ENCODE measurements around the gene USP15.

The USP15 gene

DNA sequence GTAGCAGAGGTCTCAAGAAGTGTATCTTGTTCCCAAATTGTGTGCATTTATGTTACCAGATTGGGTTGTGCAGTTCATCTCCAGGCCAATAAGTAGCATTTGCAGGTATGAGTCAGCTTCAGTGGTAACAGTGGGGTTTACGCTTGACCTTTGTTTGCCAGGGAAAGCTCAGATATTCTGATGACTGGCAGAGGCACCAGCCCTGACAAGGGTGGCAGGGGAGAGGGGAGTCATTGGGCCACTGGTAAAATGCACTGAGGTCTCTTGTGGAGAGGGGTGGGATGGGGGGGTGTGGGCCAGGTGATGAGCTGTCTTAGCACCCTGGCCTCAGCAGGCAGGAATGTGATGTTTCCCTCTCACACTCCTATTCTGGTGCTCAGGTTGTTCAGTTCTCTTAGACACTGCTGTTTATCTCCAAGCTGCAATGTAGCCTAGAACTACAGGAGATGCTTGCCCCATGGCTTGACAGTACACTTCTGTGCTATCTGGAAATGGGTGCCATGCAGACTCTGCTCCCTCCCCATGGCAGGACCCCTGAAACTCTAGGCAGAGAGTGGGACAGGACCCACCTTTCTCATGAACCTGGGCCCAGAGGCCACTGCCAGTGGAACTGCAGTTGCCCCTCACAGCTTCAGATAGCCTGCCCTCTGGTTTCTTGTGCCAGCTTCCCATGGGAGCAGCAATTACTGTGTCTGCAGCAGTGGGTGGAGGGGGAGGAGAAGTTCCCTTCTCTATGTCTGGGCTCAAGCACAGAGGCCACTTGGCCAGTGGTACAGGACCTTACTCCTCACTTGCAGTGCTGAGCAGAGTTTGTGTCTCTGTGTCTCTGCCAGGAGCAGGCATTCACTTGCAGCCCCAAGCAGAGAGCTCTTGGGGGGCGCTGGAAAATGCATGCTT is 31.9 kb downstream of the USP15 start:
- Histone ChIP-seq H3K36me3 (ENCODE audit: control insufficient read depth, insufficient read depth, low read length) (no peaks in the 10 kb centered on the region), H2AFZ (no peak overlapping the region), H3K9me3 (ENCODE audit: control insufficient read depth, low read length) (no peaks in the 10 kb centered on the region), H3K9ac (no peak overlapping the region), H3K4me3 (ENCODE audit: low read depth, low read length) (no peak overlapping the region), H3K27me3 (ENCODE audit: control insufficient read depth, insufficient read depth, low read length) (no peaks in the 10 kb centered on the region), H3K4me1 (no peaks in the 10 kb centered on the region), H3K79me2 (peaks cover 58% of the 10 kb centered on the region), H3K4me2 (ENCODE audit: low read length) (no peak overlapping the region), H3K27ac (no peak overlapping the region)
- TF ChIP-seq CTCF (IDR thresholded peaks at IDR 0.05), result no peak

- Histone ChIP-seq H3K36me3 (ENCODE audit: control insufficient read depth, insufficient read depth, low read length) (no peaks in the 10 kb centered on the region), H3K27me3 (ENCODE audit: control insufficient read depth, insufficient read depth, low read length) (no peaks in the 10 kb centered on the region), H3K4me2 (ENCODE audit: low read length) (no peak overlapping the region), H3K4me1 (no peaks in the 10 kb centered on the region), H3K9ac (no peak overlapping the region), H2AFZ (no peak overlapping the region), H3K27ac (no peak overlapping the region), H3K4me3 (ENCODE audit: low read depth, low read length) (no peak overlapping the region), H3K9me3 (ENCODE audit: control insufficient read depth, low read length) (no peaks in the 10 kb centered on the region), H3K79me2 (peaks cover 55% of the 10 kb centered on the region)
- no peak for TF ChIP-seq CTCF (IDR thresholded peaks at IDR 0.05)
Measured at GRCh38 chr12:62292761-62293344, 32.6 kb downstream of the USP15 start.

DNA sequence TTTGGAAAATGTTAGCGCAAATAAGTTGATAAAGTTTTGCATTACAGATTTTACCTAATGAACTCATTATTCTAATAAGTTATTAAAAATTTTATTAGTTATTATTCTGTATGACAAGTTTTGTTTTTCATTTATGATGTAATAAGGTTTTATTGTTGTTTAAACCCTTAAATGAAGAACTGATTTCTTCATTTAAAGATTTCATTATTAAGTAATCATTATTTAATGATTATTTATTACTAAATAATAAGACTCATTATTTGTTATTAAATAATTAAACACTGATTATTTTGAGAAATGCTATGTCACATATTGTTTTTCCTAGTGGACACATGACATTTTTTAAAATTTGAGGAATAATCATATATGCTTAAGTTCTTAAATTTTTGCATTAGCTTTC is 34.2 kb downstream of the USP15 start:
- H3K4me3 ChIP-seq (ENCODE audit: low read depth, low read length), result no peak overlapping the region
- H2AFZ ChIP-seq, result no peak overlapping the region
- no peak for TF ChIP-seq CTCF (IDR thresholded peaks at IDR 0.05)
- H3K4me1 ChIP-seq, result no peaks in the 10 kb centered on the region
- no peak overlapping the region for H3K9ac ChIP-seq
- H3K79me2 ChIP-seq, result peaks cover 50% of the 10 kb centered on the region
- H3K4me2 ChIP-seq (ENCODE audit: low read length), result no peak overlapping the region
- no peaks in the 10 kb centered on the region for H3K9me3 ChIP-seq (ENCODE audit: control insufficient read depth, low read length)
- no peaks in the 10 kb centered on the region for H3K27me3 ChIP-seq (ENCODE audit: control insufficient read depth, insufficient read depth, low read length)
- no peak overlapping the region for H3K27ac ChIP-seq
- no peaks in the 10 kb centered on the region for H3K36me3 ChIP-seq (ENCODE audit: control insufficient read depth, insufficient read depth, low read length)

DNA sequence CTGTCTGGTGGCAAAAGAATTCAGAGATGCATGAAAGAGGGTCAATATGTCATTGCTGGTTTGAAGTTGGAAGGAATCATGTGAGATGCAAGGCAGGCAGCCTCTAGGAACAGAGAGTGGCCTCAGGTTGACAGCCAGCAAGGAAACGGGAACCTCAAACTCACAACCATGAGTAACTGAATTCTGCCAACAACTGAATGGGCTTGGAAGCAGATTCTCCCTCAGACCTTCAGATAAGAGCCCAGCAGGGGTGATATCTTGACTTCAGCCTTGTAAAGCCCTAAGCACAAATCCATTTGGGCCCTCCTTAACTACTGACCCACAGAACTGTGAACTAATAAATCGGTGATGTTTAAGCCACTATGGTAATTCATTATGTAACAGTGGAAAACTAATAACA is 35.8 kb downstream of the USP15 start:
- TF ChIP-seq CTCF (IDR thresholded peaks at IDR 0.05), result no peak
- H3K4me1 ChIP-seq, result no peaks in the 10 kb centered on the region
- no peak overlapping the region for H2AFZ ChIP-seq
- peaks cover 45% of the 10 kb centered on the region for H3K79me2 ChIP-seq
- H3K9me3 ChIP-seq (ENCODE audit: control insufficient read depth, low read length), result no peaks in the 10 kb centered on the region
- H3K27ac ChIP-seq, result no peak overlapping the region
- no peak overlapping the region for H3K4me3 ChIP-seq (ENCODE audit: low read depth, low read length)
- no peak overlapping the region for H3K4me2 ChIP-seq (ENCODE audit: low read length)
- no peaks in the 10 kb centered on the region for H3K36me3 ChIP-seq (ENCODE audit: control insufficient read depth, insufficient read depth, low read length)
- H3K9ac ChIP-seq, result no peak overlapping the region
- H3K27me3 ChIP-seq (ENCODE audit: control insufficient read depth, insufficient read depth, low read length), result no peaks in the 10 kb centered on the region

All from parathyroid adenoma (tissue), 2 donors.